ENCODE results near the gene NFIX. TPM values are rescaled to one million over a fixed set of nuclear protein-coding genes. Genes with fewer than 3 reads are reported as not detected.
A peak's percentile ranks its signal among the peaks of the same experiment; 100 is the strongest.

Gene NFIX
- total RNA-seq, 4 donors from 2014 or later: 32.3 to 81.2 (median 51.6) TPM

GRCh38 chr19:13063461-13064091 lies 68.3 kb downstream of the NFIX start:
- no peaks in the 10 kb centered on the region for H3K27me3 ChIP-seq
- H3K36me3 ChIP-seq: peaks cover 0 to 12% (median 0%) of the 10 kb centered on the region in 3 donors
- peak overlapping the region in 3 of 4 donors; percentile 39 to 86 (median 72) for H3K27ac ChIP-seq
- no peak for DNase-seq
- TF ChIP-seq, protein P1, sequence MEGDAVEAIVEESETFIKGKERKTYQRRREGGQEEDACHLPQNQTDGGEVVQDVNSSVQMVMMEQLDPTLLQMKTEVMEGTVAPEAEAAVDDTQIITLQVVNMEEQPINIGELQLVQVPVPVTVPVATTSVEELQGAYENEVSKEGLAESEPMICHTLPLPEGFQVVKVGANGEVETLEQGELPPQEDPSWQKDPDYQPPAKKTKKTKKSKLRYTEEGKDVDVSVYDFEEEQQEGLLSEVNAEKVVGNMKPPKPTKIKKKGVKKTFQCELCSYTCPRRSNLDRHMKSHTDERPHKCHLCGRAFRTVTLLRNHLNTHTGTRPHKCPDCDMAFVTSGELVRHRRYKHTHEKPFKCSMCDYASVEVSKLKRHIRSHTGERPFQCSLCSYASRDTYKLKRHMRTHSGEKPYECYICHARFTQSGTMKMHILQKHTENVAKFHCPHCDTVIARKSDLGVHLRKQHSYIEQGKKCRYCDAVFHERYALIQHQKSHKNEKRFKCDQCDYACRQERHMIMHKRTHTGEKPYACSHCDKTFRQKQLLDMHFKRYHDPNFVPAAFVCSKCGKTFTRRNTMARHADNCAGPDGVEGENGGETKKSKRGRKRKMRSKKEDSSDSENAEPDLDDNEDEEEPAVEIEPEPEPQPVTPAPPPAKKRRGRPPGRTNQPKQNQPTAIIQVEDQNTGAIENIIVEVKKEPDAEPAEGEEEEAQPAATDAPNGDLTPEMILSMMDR (IDR thresholded peaks at IDR 0.05): no peak
- no peak for TF ChIP-seq POLR2A (IDR thresholded peaks at IDR 0.05)
- intact Hi-C loops (cut with DNase I): loop anchor here (5.0 kb wide), 1 partner anchor 81 kb away; no protein-coding TSS in a partner anchor
- no peaks in the 10 kb centered on the region for H3K9me3 ChIP-seq
- H3K4me1 ChIP-seq: peaks cover 37 to 100% (median 82%) of the 10 kb centered on the region in 3 donors
- whole genome bisulfite sequencing, 2 donors: 57 to 66% methylated on average over 5 of the region's 5 CpGs
- no peak overlapping the region for H3K4me3 ChIP-seq

DNA sequence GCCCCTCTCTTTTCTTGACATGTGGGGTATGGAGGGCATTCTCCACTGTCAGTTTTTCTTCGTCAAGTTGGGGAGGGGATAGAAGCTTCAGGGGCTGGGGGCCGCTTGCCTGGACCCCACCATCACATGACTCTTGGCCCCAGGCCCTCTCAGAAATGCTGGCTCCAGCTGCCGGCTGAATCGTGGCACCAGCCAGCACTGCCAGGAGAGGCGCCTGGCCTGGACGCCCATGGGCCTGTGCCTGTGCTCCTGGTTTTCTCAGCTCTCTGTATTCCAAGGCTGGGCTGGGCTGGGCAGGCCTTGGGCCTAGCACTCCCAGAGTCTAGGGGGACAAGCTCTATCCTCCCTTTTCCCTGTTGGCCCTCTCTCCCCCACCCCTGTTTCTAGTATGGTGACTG lies 68.8 kb downstream of the NFIX start:
- no peak for DNase-seq
- intact Hi-C loops (cut with DNase I): loop anchor here (5.0 kb wide), 1 partner anchor 82 kb away; no protein-coding TSS in a partner anchor
- Histone ChIP-seq H3K27ac (peak overlapping the region in 3 of 4 donors; percentile 39 to 72 (median 68)), H3K4me1 (peaks cover 32 to 100% (median 78%) of the 10 kb centered on the region in 3 donors), H3K4me3 (no peak overlapping the region), H3K9me3 (no peaks in the 10 kb centered on the region), H3K27me3 (no peaks in the 10 kb centered on the region), H3K36me3 (peaks cover 0 to 15% (median 0%) of the 10 kb centered on the region in 3 donors)
- no peak for TF ChIP-seq POLR2A (IDR thresholded peaks at IDR 0.05)
- TF ChIP-seq, protein P1 (IDR thresholded peaks at IDR 0.05): no peak
- 23% methylated on average over 4 of the region's 6 CpGs; no CpG with 5 or more reads in 1 of the 2 donors for WGBS, 2 donors

DNA sequence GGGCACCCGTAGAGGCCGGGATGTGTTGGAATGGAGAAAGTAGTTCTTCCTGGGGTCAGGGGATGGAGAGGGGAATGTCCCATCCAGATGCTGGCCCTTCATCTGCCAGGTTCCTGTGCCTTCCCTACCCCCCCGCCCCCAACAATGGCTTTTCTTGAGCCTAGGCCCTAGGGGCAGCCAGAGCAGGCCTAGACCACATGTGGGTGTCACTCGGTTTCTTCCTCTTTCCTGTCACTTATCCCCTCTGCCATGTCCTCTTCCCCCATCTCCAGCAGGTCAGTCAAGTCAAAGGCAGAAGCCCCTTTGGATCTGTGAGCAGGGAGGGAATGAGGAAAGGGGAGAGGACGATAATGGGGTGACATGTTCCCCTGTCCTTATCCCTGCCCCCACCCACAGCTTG lies 71.0 kb downstream of the NFIX start:
- DNase-seq: no peak
- Histone ChIP-seq H3K36me3 (peaks cover 0 to 19% (median 0%) of the 10 kb centered on the region in 3 donors), H3K27me3 (no peaks in the 10 kb centered on the region), H3K9me3 (no peaks in the 10 kb centered on the region), H3K27ac (peak overlapping the region in 3 of 4 donors; percentile 30 to 72 (median 49)), H3K4me3 (no peak overlapping the region), H3K4me1 (peaks cover 15 to 100% (median 62%) of the 10 kb centered on the region in 3 donors)
- WGBS, 2 donors: 65 to 73% methylated on average over 5 of the region's 5 CpGs
- intact Hi-C loops (cut with DNase I): no loop called here
- no peak for TF ChIP-seq POLR2A (IDR thresholded peaks at IDR 0.05)
- TF ChIP-seq, protein P1 (IDR thresholded peaks at IDR 0.05): no peak

DNA sequence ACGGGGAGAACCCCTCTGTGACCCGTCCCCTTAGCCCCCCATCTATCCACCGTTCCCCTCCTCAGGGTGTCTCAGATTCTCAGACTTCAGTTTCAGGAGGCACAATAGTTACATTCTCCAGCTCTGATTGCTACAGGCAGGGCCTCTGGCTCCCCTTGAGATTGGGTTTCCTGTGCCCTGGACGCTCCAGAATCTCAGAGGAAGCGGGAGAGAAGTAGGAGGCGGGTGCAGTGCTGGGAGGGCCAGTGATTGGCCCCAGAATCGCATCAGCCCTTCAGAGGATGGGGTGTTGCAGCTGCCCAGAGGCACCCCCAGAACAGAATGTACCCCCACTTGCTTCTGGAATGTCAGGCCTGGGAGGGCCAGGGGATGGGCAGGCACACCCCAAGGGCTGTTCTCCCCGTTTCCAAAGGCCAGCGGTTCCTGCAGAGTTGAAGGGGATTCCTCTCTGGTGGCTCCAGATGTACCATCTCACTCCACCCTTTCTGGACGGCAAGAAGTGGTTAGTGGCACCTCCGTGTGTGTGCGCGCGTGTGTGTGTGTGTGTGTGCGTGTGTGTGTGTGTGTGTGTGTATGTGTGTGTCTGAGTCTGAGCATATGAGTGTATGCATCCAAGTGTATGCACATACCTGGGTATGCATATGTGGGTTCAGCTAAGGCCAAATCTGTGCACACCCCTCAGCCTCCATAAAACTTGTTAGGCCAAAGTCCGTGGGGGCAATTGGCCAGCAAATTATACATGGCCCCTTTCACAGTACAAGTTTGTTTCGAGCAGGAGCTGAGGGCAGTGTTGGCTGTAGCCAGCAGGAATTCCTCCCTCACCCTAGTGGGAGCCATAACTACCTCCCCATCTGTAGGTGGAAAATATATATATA lies 71.9 kb downstream of the NFIX start:
- H3K9me3 ChIP-seq: no peaks in the 10 kb centered on the region
- no peaks in the 10 kb centered on the region for H3K27me3 ChIP-seq
- 73 to 88% methylated on average over 3 to 13 of the region's 17 CpGs for WGBS, 2 donors
- no peak for TF ChIP-seq POLR2A (IDR thresholded peaks at IDR 0.05)
- TF ChIP-seq, protein P1 (IDR thresholded peaks at IDR 0.05): no peak
- intact Hi-C loops (cut with DNase I): no loop called here
- H3K4me1 ChIP-seq: peaks cover 7 to 99% (median 52%) of the 10 kb centered on the region in 3 donors
- no peak for DNase-seq
- H3K4me3 ChIP-seq: no peak overlapping the region
- peak overlapping the region in 2 of 4 donors; percentile 49 to 72 for H3K27ac ChIP-seq
- peaks cover 0 to 26% (median 0%) of the 10 kb centered on the region in 3 donors for H3K36me3 ChIP-seq
